Stimulated activated CD8-positive, alpha-beta memory T cell treated with anti-CD3 and anti-CD28 coated beads, Interleukin-7, amount 100 ng/mL, for 1 hour (primary cell): Measurements from ENCODE around the gene MAP2K6.

Source experiments
- DNase-seq, 2 donors: peaks; one replicate each; pipeline ENCODE4 v3.0.0-alpha.2; 2020; ENCODE audit warnings: low read depth in 2 of 2

Gene MAP2K6

GRCh38 chr17:69427486-69428197 is 13.1 kb downstream of the MAP2K6 start:
- no peak for DNase-seq

- DNase-seq, result no peak
Observed at GRCh38 chr17:69428252-69428980, 13.9 kb downstream of the MAP2K6 start.

DNA sequence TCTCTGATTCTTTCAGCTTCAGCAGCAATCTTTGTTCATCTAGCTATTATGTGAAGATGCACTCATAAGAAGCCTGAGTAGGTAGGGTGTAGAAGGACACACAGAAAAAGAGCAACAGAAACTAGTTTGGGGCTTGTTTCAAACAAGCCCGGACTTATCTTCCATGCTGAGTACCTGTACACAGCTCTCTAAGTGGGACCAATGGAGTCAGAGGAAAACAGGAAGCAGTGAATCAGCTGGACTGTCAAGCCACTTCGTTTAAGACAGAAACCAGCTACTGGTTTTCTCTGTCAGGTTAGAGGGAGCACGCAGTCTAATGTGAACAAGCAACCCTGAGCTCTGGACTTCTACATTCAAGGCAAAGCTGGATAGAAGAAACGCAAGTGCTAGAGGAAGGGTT is 16.0 kb downstream of the MAP2K6 start:
- no peak for DNase-seq

- DNase-seq, result no peak
Observed at GRCh38 chr17:69431835-69432234, 17.3 kb downstream of the MAP2K6 start.

GRCh38 chr17:69433093-69433492 is 18.6 kb downstream of the MAP2K6 start:
- DNase-seq, result no peak

DNA sequence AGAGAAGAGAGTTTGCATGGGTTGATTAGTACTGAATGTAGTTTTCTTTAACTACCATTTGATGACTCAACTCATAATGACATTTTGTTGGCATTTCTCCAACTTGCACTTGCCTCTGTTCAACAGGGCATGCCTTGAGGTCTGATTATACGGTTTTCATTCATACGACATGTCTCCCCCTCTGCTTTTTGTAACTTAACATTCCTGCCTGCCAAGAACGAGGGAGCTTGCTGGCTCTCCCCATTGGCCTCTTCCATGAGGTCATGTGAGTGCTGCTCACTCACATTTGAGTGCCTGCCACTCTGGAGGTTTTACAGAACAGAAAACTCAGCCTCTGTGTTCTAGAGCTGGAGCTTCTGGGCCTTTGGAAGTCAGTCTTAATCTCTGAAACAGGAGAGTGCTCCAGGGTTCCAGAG is 19.7 kb downstream of the MAP2K6 start:
- DNase-seq, result no peak

GRCh38 chr17:69435971-69436696 is 21.6 kb downstream of the MAP2K6 start:
- no peak for DNase-seq

GRCh38 chr17:69437475-69437874 is 23.0 kb downstream of the MAP2K6 start:
- DNase-seq, result no peak

GRCh38 chr17:69438776-69439175 is 24.3 kb downstream of the MAP2K6 start:
- no peak for DNase-seq

- no peak for DNase-seq
Observed at GRCh38 chr17:69441179-69441578, 26.7 kb downstream of the MAP2K6 start.

DNA sequence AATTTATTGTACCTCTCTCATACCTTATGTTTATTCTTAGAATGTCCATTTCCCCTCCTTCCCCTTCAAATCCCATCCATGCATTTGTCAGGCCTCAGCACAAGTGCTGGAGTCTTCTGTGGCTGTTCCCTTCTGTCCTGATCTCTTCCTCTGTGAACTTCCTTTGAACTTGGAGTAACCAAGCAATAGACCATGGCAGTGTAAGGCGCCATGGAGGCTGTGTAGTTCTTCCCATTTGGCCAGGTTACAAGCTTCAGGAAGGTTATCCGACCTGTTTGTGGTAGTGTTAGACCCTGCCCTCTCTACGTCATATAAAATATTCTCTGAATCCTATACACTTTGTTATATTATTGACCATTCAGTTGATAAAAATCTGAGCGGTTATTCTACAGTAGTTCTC is 28.6 kb downstream of the MAP2K6 start:
- no peak for DNase-seq

GRCh38 chr17:69444023-69444422 is 29.5 kb downstream of the MAP2K6 start:
- DNase-seq, result no peak

GRCh38 chr17:69445132-69445531 is 30.6 kb downstream of the MAP2K6 start:
- DNase-seq, result no peak

GRCh38 chr17:69447726-69448125 is 33.2 kb downstream of the MAP2K6 start:
- no peak for DNase-seq

GRCh38 chr17:69448431-69449102 is 34.1 kb downstream of the MAP2K6 start:
- no peak for DNase-seq

DNA sequence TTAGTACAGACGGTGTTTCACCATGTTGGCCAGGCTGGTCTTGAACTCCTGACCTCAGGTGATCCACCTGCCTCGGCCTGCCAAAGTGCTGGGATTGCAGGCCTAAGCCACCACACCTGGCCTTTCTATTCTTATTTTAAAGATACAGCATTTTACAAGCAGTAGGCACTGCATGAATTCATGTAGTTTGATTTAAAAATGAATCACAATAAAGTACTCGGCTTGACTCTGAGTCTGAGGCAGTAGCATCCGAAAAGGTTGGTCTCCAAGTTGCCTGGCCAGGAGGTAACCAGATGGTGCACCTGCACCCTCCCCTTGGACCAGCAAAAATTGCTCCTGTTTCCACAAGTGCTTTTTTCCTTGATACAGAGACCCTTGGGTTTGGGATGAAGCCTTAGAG is 35.6 kb downstream of the MAP2K6 start:
- no peak for DNase-seq

GRCh38 chr17:69450918-69451317 is 36.4 kb downstream of the MAP2K6 start:
- no peak for DNase-seq

- no peak for DNase-seq
Observed at GRCh38 chr17:69451416-69452394, 37.2 kb downstream of the MAP2K6 start.

DNA sequence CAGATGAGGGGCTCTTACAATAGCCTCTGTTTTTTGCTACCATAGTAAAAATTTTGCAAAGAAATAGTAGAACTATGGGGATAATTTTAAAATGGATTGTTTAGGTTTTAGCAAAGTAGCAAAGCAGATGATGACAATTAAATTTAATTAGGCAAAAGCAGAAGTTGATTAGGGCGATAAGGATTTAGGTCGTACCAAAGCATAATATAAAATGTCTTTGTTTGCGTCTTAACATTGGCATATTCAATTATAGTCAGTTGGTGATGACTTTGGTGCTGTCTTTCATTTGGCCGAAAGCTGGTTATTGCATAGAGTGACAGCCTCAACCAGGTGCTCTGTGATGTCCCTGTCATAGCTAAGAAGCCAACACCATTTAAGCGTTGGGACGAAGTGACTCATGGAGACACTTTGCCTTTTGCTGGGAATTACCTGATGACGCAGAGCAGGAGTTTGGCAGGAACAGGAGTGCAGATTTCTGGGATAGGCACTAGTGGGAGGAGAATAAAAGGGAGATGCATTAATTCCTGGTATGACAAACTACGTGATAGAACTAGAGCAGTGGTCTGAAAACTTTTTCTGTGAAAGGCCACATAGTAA is 38.3 kb downstream of the MAP2K6 start:
- no peak for DNase-seq

DNA sequence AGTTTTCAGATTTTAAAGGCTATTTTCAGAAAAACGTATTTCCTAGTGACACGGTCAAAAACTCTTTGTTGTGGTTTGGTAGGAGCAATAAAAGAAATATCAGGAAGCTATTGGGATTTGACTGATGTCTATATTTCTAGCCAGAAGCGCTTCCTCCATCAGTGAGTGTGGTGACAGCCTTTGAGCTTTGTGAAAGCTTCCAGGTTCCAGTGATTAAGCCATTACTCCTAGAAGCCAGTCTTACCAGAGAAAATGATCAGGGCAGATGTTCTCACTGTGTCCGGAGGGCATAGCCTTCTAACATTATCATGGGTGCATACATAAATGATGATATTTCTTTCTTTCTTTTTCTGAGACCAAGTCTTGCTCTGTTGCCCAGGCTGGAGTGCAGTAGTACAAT is 39.6 kb downstream of the MAP2K6 start:
- no peak for DNase-seq

DNA sequence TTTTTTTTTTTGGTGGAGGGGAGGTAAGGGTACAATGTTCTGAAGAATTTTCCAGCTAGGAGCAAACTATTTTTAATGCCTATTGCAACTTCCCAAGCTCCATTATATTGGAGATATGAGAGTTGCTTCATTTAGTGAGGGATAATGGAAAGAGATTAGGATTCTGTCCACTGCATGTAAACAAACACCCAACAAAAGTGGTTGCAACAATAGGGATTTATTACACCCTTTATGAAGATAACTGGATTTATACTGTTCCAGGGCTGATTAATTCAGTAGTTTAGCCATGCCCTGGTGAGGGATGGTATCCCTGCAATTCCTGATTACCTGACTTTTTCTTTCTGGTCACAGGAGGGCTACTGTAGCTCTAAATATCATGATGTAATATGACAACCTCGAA is 40.5 kb downstream of the MAP2K6 start:
- DNase-seq, result no peak
